NB4 (cell line): ENCODE data around the gene WDR76.

Source experiments
- DNase-seq: peaks from one replicate; pipeline ENCODE4 v3.0.0; 2010; ENCODE audit warnings: low read depth
- H3K4me3 ChIP-seq: one replicate; pipeline ENCODE4 v1.5.1; 2011; ENCODE audit warnings: mild to moderate bottlenecking, low read depth, low read length, moderate library complexity
- CTCF ChIP-seq: IDR thresholded peaks from one replicate; pipeline ENCODE4 v1.5.1; 2012; ENCODE audit warnings: low read depth, low read length
- MAX ChIP-seq: IDR thresholded peaks from 2 replicates; pipeline ENCODE4 v1.6.1; 2011; ENCODE audit warnings: low read depth, low read length
- MYC ChIP-seq: IDR thresholded peaks from 2 replicates; pipeline ENCODE4 v1.6.1; 2011; ENCODE audit warnings: low read depth, low read length
- POLR2A ChIP-seq: IDR thresholded peaks from 2 replicates; pipeline ENCODE4 v1.6.1; 2011; ENCODE audit warnings: mild to moderate bottlenecking; ENCODE audit not compliant: insufficient read length; ENCODE audit errors: extremely low read depth

WDR76 gene

GRCh38 chr15:43872416-43873020, 45.7 kb downstream of the WDR76 start:
- peak; percentile 67 for DNase-seq
- TF ChIP-seq CTCF = peak; percentile 53
- TF ChIP-seq MYC = no peak
- H3K4me3 ChIP-seq = no peak overlapping the region

GRCh38 chr15:43873651-43874050, 46.8 kb downstream of the WDR76 start:
- DNase-seq = no peak
- TF ChIP-seq CTCF (no peak), MYC (no peak), MAX (no peak), POLR2A (no peak)
- H3K4me3 ChIP-seq = no peak overlapping the region

- no peak for TF ChIP-seq MYC
- TF ChIP-seq CTCF = no peak
- TF ChIP-seq POLR2A = no peak
- TF ChIP-seq MAX = no peak
- DNase-seq = no peak
- no peak overlapping the region for H3K4me3 ChIP-seq
Measured at GRCh38 chr15:43876872-43877271, 50.1 kb downstream of the WDR76 start.

GRCh38 chr15:43877371-43877770, 50.6 kb downstream of the WDR76 start:
- H3K4me3 ChIP-seq = no peak overlapping the region
- TF ChIP-seq MAX (no peak), POLR2A (no peak), MYC (no peak), CTCF (no peak)
- DNase-seq = no peak

GRCh38 chr15:43878446-43878845, 51.6 kb downstream of the WDR76 start:
- no peak for TF ChIP-seq POLR2A
- TF ChIP-seq MAX = no peak
- TF ChIP-seq CTCF = no peak
- no peak for TF ChIP-seq MYC
- no peak overlapping the region for H3K4me3 ChIP-seq
- no peak for DNase-seq
